ENCODE data around the gene TOM1L1.
"Not testable (repeated sequence)": the region's sequence is repeated elsewhere in the genome, so short reads cannot be mapped to it uniquely, and the experiment has no call there.

The TOM1L1 gene

GRCh38 chr17:54870671-54871175 is 29.9 kb upstream of the TOM1L1 start:
- Histone ChIP-seq H4K91ac (ENCODE audit: low read depth, low read length) (no peak overlapping the region), H3K4me3 (ENCODE audit: low read depth, low read length) (no peak overlapping the region), H4K8ac (ENCODE audit: low read depth, low read length) (no peak overlapping the region), H2BK120ac (ENCODE audit: insufficient read depth, low read length, poor library complexity) (no peak overlapping the region), H2BK12ac (ENCODE audit: low read length) (no peak overlapping the region), H3K23ac (ENCODE audit: low read length) (no peak overlapping the region), H3K9ac (ENCODE audit: low read length) (no peak overlapping the region), H3K4ac (ENCODE audit: low read depth, low read length) (no peak overlapping the region), H3K36me3 (ENCODE audit: control insufficient read depth in 1 of 2, insufficient read depth in 2 of 2, low read length in 2 of 2) (no peaks in the 10 kb centered on the region), H3K79me1 (ENCODE audit: low read length) (no peaks in the 10 kb centered on the region), H3K27ac (ENCODE audit: low read depth, low read length) (no peak overlapping the region), H3K14ac (ENCODE audit: low read length) (no peak overlapping the region), H3K27me3 (ENCODE audit: insufficient read depth, low read length) (no peaks in the 10 kb centered on the region), H3K79me2 (ENCODE audit: control insufficient read depth, insufficient read depth, low read length, poor library complexity) (no peaks in the 10 kb centered on the region), H2AK5ac (ENCODE audit: low read length) (no peak overlapping the region), H3K4me1 (ENCODE audit: control insufficient read depth in 1 of 2, insufficient read depth in 2 of 2, low read length in 2 of 2) (no peaks in the 10 kb centered on the region), H3K4me2 (ENCODE audit: low read length) (no peak overlapping the region), H4K12ac (ENCODE audit: low read depth, low read length) (no peak overlapping the region), H2AFZ (ENCODE audit: insufficient read depth, low read length, poor library complexity) (no peak overlapping the region), H3K9me3 (ENCODE audit: insufficient read depth, low read depth, low read length) (no peaks in the 10 kb centered on the region), H2BK5ac (ENCODE audit: low read depth, low read length, poor library complexity) (no peak overlapping the region), H3K18ac (ENCODE audit: low read length) (no peak overlapping the region)
- peak in 1 of 2 donors; percentile 23 for DNase-seq
- WGBS (ENCODE audit: extremely low coverage, insufficient coverage, insufficient read length): no CpG with 5 or more reads among the region's 1 CpG

GRCh38 chr17:54875906-54876305 is 24.7 kb upstream of the TOM1L1 start:
- not testable (repeated sequence) for H3K36me3 ChIP-seq (ENCODE audit: control insufficient read depth in 1 of 2, insufficient read depth in 2 of 2, low read length in 2 of 2); H3K4ac ChIP-seq (ENCODE audit: low read depth, low read length); H3K27ac ChIP-seq (ENCODE audit: low read depth, low read length); H3K14ac ChIP-seq (ENCODE audit: low read length); H2AFZ ChIP-seq (ENCODE audit: insufficient read depth, low read length, poor library complexity); H4K12ac ChIP-seq (ENCODE audit: low read depth, low read length); H3K79me1 ChIP-seq (ENCODE audit: low read length); H3K23ac ChIP-seq (ENCODE audit: low read length); H3K9ac ChIP-seq (ENCODE audit: low read length); H3K27me3 ChIP-seq (ENCODE audit: insufficient read depth, low read length); H3K79me2 ChIP-seq (ENCODE audit: control insufficient read depth, insufficient read depth, low read length, poor library complexity); H3K9me3 ChIP-seq (ENCODE audit: insufficient read depth, low read depth, low read length); H2BK5ac ChIP-seq (ENCODE audit: low read depth, low read length, poor library complexity); H4K8ac ChIP-seq (ENCODE audit: low read depth, low read length); H4K91ac ChIP-seq (ENCODE audit: low read depth, low read length); H2BK120ac ChIP-seq (ENCODE audit: insufficient read depth, low read length, poor library complexity); H3K18ac ChIP-seq (ENCODE audit: low read length); H2BK12ac ChIP-seq (ENCODE audit: low read length); DNase-seq; H3K4me1 ChIP-seq (ENCODE audit: control insufficient read depth in 1 of 2, insufficient read depth in 2 of 2, low read length in 2 of 2); H3K4me2 ChIP-seq (ENCODE audit: low read length); H3K4me3 ChIP-seq (ENCODE audit: low read depth, low read length); H2AK5ac ChIP-seq (ENCODE audit: low read length)
- WGBS (ENCODE audit: extremely low coverage, insufficient coverage, insufficient read length): no CpG with 5 or more reads among the region's 2 CpGs

GRCh38 chr17:54876656-54877195 is 23.9 kb upstream of the TOM1L1 start:
- Histone ChIP-seq H2BK5ac (ENCODE audit: low read depth, low read length, poor library complexity) (no peak overlapping the region), H3K9ac (ENCODE audit: low read length) (no peak overlapping the region), H3K36me3 (ENCODE audit: control insufficient read depth in 1 of 2, insufficient read depth in 2 of 2, low read length in 2 of 2) (no peaks in the 10 kb centered on the region), H2BK12ac (ENCODE audit: low read length) (no peak overlapping the region), H3K27me3 (ENCODE audit: insufficient read depth, low read length) (no peaks in the 10 kb centered on the region), H2AFZ (ENCODE audit: insufficient read depth, low read length, poor library complexity) (no peak overlapping the region), H4K8ac (ENCODE audit: low read depth, low read length) (no peak overlapping the region), H3K4me3 (ENCODE audit: low read depth, low read length) (no peak overlapping the region), H3K27ac (ENCODE audit: low read depth, low read length) (no peak overlapping the region), H3K4me1 (ENCODE audit: control insufficient read depth in 1 of 2, insufficient read depth in 2 of 2, low read length in 2 of 2) (no peaks in the 10 kb centered on the region), H3K14ac (ENCODE audit: low read length) (no peak overlapping the region), H3K79me1 (ENCODE audit: low read length) (no peaks in the 10 kb centered on the region), H4K91ac (ENCODE audit: low read depth, low read length) (no peak overlapping the region), H2AK5ac (ENCODE audit: low read length) (no peak overlapping the region), H3K9me3 (ENCODE audit: insufficient read depth, low read depth, low read length) (no peaks in the 10 kb centered on the region), H3K4me2 (ENCODE audit: low read length) (no peak overlapping the region), H4K12ac (ENCODE audit: low read depth, low read length) (no peak overlapping the region), H3K4ac (ENCODE audit: low read depth, low read length) (no peak overlapping the region), H3K79me2 (ENCODE audit: control insufficient read depth, insufficient read depth, low read length, poor library complexity) (no peaks in the 10 kb centered on the region), H3K23ac (ENCODE audit: low read length) (no peak overlapping the region), H2BK120ac (ENCODE audit: insufficient read depth, low read length, poor library complexity) (no peak overlapping the region), H3K18ac (ENCODE audit: low read length) (no peak overlapping the region)
- DNase-seq: no peak
- WGBS (ENCODE audit: extremely low coverage, insufficient coverage, insufficient read length): no CpG with 5 or more reads among the region's 6 CpGs

- Histone ChIP-seq H2BK120ac (ENCODE audit: insufficient read depth, low read length, poor library complexity) (no peak overlapping the region), H3K4me2 (ENCODE audit: low read length) (no peak overlapping the region), H4K91ac (ENCODE audit: low read depth, low read length) (no peak overlapping the region), H3K9me3 (ENCODE audit: insufficient read depth, low read depth, low read length) (no peaks in the 10 kb centered on the region), H3K36me3 (ENCODE audit: control insufficient read depth in 1 of 2, insufficient read depth in 2 of 2, low read length in 2 of 2) (no peaks in the 10 kb centered on the region), H3K23ac (ENCODE audit: low read length) (no peak overlapping the region), H3K14ac (ENCODE audit: low read length) (no peak overlapping the region), H2AK5ac (ENCODE audit: low read length) (no peak overlapping the region), H3K4me3 (ENCODE audit: low read depth, low read length) (no peak overlapping the region), H4K8ac (ENCODE audit: low read depth, low read length) (no peak overlapping the region), H3K4me1 (ENCODE audit: control insufficient read depth in 1 of 2, insufficient read depth in 2 of 2, low read length in 2 of 2) (no peaks in the 10 kb centered on the region), H3K27ac (ENCODE audit: low read depth, low read length) (no peak overlapping the region), H3K27me3 (ENCODE audit: insufficient read depth, low read length) (no peaks in the 10 kb centered on the region), H3K18ac (ENCODE audit: low read length) (no peak overlapping the region), H3K9ac (ENCODE audit: low read length) (no peak overlapping the region), H2AFZ (ENCODE audit: insufficient read depth, low read length, poor library complexity) (no peak overlapping the region), H3K79me1 (ENCODE audit: low read length) (no peaks in the 10 kb centered on the region), H3K4ac (ENCODE audit: low read depth, low read length) (no peak overlapping the region), H4K12ac (ENCODE audit: low read depth, low read length) (no peak overlapping the region), H2BK5ac (ENCODE audit: low read depth, low read length, poor library complexity) (no peak overlapping the region), H2BK12ac (ENCODE audit: low read length) (no peak overlapping the region), H3K79me2 (ENCODE audit: control insufficient read depth, insufficient read depth, low read length, poor library complexity) (no peaks in the 10 kb centered on the region)
- WGBS (ENCODE audit: extremely low coverage, insufficient coverage, insufficient read length): no CpG with 5 or more reads among the region's 10 CpGs
- DNase-seq: no peak
Observed at GRCh38 chr17:54881255-54881972, 19.2 kb upstream of the TOM1L1 start.
